ENCODE results near the gene NDUFAB1.

GRCh38 chr16:23535901-23536300 is 60.2 kb downstream of the NDUFAB1 start:
- TF ChIP-seq USF2 (CRISPR knock-in tag; IDR thresholded peaks at IDR 0.05): no peak
- no peak for TF ChIP-seq ZNF671 (CRISPR knock-in tag; IDR thresholded peaks at IDR 0.05)
- no peak for TF ChIP-seq CTCF (IDR thresholded peaks at IDR 0.05)
- no peak for TF ChIP-seq ATF3 (CRISPR knock-in tag; conservative IDR thresholded peaks at IDR 0.05)
- no peak for TF ChIP-seq MLX (CRISPR knock-in tag; IDR thresholded peaks at IDR 0.05)
- TF ChIP-seq CREM (CRISPR knock-in tag; IDR thresholded peaks at IDR 0.05): no peak
- TF ChIP-seq RELA (CRISPR knock-in tag; IDR thresholded peaks at IDR 0.05; ENCODE audit: borderline replicate concordance): no peak
- TF ChIP-seq CREB1 (CRISPR knock-in tag; IDR thresholded peaks at IDR 0.05): no peak

Data from WTC11 (cell line).